WI38 (cell line): ENCODE data around the gene GABRD.

Source experiments
- H3K4me3 ChIP-seq: 2 replicates; pipeline ENCODE4 v1.5.1; 2011; ENCODE audit warnings: low read depth, mild to moderate bottlenecking, control low read depth, low read length
- TF ChIP-seq, protein P1 (sequence below): IDR thresholded peaks from 2 replicates; pipeline ENCODE4 v1.5.1; 2012; ENCODE audit warnings: low read depth, mild to moderate bottlenecking, control low read depth, low read length

GABRD gene

GRCh38 chr1:2027961-2028583, 8.9 kb downstream of the GABRD start:
- TF ChIP-seq, protein P1, sequence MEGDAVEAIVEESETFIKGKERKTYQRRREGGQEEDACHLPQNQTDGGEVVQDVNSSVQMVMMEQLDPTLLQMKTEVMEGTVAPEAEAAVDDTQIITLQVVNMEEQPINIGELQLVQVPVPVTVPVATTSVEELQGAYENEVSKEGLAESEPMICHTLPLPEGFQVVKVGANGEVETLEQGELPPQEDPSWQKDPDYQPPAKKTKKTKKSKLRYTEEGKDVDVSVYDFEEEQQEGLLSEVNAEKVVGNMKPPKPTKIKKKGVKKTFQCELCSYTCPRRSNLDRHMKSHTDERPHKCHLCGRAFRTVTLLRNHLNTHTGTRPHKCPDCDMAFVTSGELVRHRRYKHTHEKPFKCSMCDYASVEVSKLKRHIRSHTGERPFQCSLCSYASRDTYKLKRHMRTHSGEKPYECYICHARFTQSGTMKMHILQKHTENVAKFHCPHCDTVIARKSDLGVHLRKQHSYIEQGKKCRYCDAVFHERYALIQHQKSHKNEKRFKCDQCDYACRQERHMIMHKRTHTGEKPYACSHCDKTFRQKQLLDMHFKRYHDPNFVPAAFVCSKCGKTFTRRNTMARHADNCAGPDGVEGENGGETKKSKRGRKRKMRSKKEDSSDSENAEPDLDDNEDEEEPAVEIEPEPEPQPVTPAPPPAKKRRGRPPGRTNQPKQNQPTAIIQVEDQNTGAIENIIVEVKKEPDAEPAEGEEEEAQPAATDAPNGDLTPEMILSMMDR: no peak
- no peak overlapping the region for H3K4me3 ChIP-seq

DNA sequence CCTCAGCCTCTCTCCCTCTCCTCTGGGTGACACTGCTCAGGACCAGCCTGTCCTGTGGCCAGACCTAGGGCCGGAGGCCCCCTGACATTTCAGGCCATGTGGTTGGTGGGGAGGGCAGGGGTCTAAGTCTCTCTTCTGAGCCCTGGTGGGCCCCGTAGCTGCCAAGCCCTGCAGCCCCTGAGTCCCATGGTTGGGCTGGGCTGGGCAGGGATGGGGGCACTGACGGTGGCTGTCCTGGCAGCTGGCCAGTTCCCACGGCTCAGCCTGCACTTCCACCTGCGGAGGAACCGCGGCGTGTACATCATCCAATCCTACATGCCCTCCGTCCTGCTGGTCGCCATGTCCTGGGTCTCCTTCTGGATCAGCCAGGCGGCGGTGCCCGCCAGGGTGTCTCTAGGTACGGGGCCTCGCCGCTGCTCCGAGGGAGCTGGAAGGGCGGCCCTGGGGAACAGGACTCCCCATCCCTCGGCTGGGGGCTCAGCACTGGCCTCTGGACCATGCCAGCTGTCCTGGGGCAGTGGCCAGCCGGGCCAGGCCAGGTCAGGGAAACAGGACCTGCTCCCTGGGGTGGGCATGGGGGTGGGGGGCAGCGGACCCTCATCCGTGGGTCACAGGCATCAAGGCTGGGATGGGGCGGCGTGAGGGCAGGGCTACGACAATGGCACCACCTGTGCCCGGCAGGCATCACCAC, 9.9 kb downstream of the GABRD start:
- TF ChIP-seq, protein P1: no peak
- no peak overlapping the region for H3K4me3 ChIP-seq

DNA sequence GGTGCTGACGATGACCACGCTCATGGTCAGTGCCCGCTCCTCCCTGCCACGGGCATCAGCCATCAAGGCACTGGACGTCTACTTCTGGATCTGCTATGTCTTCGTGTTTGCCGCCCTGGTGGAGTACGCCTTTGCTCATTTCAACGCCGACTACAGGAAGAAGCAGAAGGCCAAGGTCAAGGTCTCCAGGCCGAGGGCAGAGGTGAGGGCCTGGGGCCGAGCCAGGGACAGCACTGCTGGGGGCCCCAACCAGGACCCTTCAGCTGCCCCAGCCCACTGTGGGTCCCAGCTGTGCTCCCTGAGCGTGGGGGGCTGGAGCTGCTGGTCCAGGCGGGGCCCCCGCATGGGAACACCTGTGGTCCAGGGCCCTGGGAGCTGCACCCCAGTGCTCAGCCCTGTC, 10.4 kb downstream of the GABRD start:
- TF ChIP-seq, protein P1: no peak
- H3K4me3 ChIP-seq: no peak overlapping the region

DNA sequence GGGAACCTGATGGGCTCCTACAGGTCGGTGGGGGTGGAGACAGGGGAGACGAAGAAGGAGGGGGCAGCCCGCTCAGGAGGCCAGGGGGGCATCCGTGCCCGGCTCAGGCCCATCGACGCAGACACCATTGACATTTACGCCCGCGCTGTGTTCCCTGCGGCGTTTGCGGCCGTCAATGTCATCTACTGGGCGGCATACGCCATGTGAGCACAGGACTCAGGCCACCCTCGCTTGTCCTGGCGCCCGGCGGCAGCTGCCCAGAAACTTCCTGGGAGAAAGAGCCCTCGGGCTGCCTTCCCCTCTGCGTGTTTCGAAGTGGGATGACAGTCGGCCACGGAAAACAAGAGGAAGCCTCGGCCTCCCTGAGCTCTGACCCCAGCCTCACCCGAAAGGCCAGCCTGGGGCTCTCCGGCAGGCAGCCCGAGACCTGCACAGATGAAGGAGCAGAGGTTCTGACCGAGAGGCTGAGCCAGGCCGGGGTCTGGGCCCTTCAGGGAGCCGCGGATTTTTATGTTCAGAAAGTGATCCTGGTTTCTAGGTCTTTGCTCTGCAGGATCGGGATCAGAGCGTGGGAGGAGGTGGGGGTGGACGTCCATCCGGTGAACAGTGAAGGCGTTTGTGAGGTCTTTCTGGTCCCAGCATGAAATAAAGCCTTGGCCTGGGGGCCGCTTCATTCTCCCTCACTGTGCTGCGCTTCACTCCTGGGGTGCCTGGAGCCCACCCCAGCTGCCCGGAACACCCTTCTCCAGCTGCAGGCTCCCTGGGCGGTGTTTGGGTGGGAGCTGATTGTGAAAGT, 11.1 kb downstream of the GABRD start:
- TF ChIP-seq, protein P1: no peak
- H3K4me3 ChIP-seq: no peak overlapping the region

DNA sequence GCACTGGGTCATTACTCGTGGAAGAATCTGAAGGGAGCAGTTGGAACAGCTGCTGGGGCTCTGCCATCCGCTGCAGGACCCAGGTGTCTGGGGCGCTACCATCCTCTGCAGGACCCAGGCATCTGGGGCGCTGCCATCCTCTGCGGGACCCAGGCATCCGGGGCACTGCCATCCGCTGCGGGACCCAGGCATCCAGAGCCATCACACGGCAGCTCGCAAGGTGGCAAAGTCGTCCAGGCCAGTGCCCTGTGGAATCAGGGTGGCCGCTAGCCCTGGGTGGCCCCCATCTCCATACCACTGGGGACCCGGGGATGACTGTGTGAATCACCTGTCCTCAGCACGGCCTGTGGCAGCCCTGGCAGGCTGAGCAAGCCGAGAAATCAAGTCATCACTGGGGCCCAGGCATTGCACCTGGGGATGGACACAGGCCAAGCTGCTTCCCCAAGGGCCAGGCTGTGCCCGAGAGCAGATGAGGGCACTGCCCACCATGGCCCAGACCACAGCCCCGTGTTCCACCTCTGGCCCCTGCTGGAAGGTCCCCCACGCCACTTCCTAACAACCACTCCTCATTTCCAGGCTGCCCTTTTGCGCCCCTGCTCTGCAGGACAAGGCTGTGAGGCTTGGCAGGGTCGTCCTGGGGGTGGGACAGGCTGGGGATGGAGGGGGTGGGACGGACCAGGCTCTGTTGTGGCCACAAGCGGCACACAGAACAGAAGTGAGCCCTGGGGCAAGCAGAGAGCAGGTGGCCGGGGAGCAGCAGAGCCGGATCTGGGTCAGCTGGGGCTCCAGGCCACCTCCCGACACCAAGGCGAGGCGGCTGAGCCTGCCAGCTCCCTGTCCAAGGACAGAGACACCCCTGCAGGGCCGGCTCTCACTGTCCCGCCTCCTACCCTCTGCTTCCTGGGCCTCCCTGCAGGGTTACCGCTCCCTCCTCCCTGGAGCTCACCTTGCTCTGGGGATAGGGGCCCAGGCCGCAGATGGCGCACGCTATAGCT, 12.7 kb downstream of the GABRD start:
- TF ChIP-seq, protein P1: no peak
- no peak overlapping the region for H3K4me3 ChIP-seq

DNA sequence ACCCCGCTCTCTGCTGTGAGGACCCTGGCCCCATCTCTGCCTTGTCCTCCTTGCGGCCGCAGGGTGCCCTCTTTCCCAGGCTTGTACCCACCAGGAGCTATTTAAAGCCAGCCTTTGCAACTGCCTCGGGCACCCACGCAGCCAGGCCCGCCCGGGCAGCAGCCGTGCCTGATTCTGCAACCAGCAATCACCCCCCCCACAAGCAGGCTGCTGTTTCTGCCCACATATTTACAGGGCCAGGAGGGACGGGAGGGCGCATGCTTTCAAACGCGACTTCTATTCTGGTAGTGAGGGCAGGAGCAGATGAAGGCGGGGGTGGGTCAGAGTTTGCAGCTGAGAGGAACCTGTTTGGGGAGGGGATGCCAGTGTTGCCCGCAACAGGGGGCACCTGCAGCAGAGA, 13.6 kb downstream of the GABRD start:
- no peak overlapping the region for H3K4me3 ChIP-seq
- TF ChIP-seq, protein P1: no peak
